Ecto neural progenitor cell (in vitro differentiated cells): Measurements from ENCODE around the gene ZNF629.

Source experiments
- DNase-seq: peaks from one replicate; pipeline ENCODE4 v3.0.0-alpha.2; 2018; ENCODE audit warnings: low spot score

The ZNF629 gene

GRCh38 chr16:30786115-30786935, 680 bp downstream of the ZNF629 start:
- DNase-seq, result peak; percentile 70

- no peak for DNase-seq
Measured at GRCh38 chr16:30785126-30786106, 1.6 kb downstream of the ZNF629 start.

- DNase-seq, result no peak
Measured at GRCh38 chr16:30784215-30784614, 2.8 kb downstream of the ZNF629 start.

GRCh38 chr16:30783280-30784109, 3.5 kb downstream of the ZNF629 start:
- no peak for DNase-seq

GRCh38 chr16:30782486-30783279, 4.3 kb downstream of the ZNF629 start:
- DNase-seq, result no peak

GRCh38 chr16:30780549-30780948, 6.5 kb downstream of the ZNF629 start:
- DNase-seq, result no peak

- no peak for DNase-seq
Measured at GRCh38 chr16:30780021-30780420, 7.0 kb downstream of the ZNF629 start.

GRCh38 chr16:30779596-30779995, 7.4 kb downstream of the ZNF629 start:
- DNase-seq, result no peak

GRCh38 chr16:30778549-30779244, 8.3 kb downstream of the ZNF629 start:
- DNase-seq, result peak; percentile 71

GRCh38 chr16:30777591-30778297, 9.3 kb downstream of the ZNF629 start:
- DNase-seq, result no peak

GRCh38 chr16:30775392-30776188, 11.4 kb downstream of the ZNF629 start:
- DNase-seq, result peak; percentile 91

GRCh38 chr16:30775131-30775391, 11.9 kb downstream of the ZNF629 start:
- DNase-seq, result no peak

GRCh38 chr16:30774367-30775130, 12.5 kb downstream of the ZNF629 start:
- DNase-seq, result no peak

GRCh38 chr16:30773826-30774225, 13.2 kb downstream of the ZNF629 start:
- no peak for DNase-seq

- no peak for DNase-seq
Measured at GRCh38 chr16:30771726-30772125, 15.3 kb downstream of the ZNF629 start.

GRCh38 chr16:30769379-30770089, 17.5 kb downstream of the ZNF629 start:
- DNase-seq, result no peak

- DNase-seq, result no peak
Measured at GRCh38 chr16:30768583-30769181, 18.3 kb downstream of the ZNF629 start.
